Ascending aorta (tissue), 2 donors: ENCODE measurements around the gene TADA1. TPM values are rescaled to one million over a fixed set of nuclear protein-coding genes. Genes with fewer than 3 reads are reported as not detected.
A peak's percentile ranks its signal among the peaks of the same experiment; 100 is the strongest.

ENCODE experiments used
- DNase-seq, 2 donors: peaks; one replicate each; pipeline ENCODE4 v3.0.0-alpha.2; 2019; ENCODE audit warnings: low spot score in 2 of 2
- H3K27ac ChIP-seq, 2 donors: fragments of 200-600 bp; sonication (generic); one replicate each; pipeline ENCODE4 v1.5.1; 2016 to 2017; ENCODE audit warnings: mild to moderate bottlenecking in 1 of 2
- H3K27me3 ChIP-seq: fragments of 200-600 bp; sonication (generic); one replicate; pipeline ENCODE4 v1.5.1; 2017
- H3K36me3 ChIP-seq, 2 donors: fragments of 200-600 bp; sonication (generic); one replicate each; pipeline ENCODE4 v1.5.1; 2016
- H3K4me1 ChIP-seq, 2 donors: fragments of 200-600 bp; sonication (generic); one replicate each; pipeline ENCODE4 v1.5.1; 2016 to 2017; ENCODE audit warnings: mild to moderate bottlenecking in 1 of 2
- H3K4me3 ChIP-seq, 2 donors: fragments of 200-600 bp; sonication (generic); one replicate each; pipeline ENCODE4 v1.5.1; 2016 to 2017; ENCODE audit warnings: mild to moderate bottlenecking in 1 of 2
- H3K9me3 ChIP-seq, 2 donors: fragments of 200-600 bp; sonication (generic); one replicate each; pipeline ENCODE4 v1.5.1; 2016
- intact Hi-C: fragments of 100-400 bp; cut with DNase I; formaldehyde crosslinking; loops from one replicate; pipeline ENCODE4 v1.15.1; 2023
- total RNA-seq: library from RNA; depleted of rRNA; stranded (reverse); fragments of >200 nt; gene quantifications from one replicate; pipeline ENCODE4 v1.1.0, GENCODE V29; 2016
- TF ChIP-seq, protein P1 (sequence below), 3 experiments: fragments of 200-600 bp in 2 of 3; fragments of 450-650 bp in 1 of 3; sonication (generic) in 2 of 3; IDR thresholded peaks; one replicate each; pipeline ENCODE4 v1.5.1; 2016 to 2019; ENCODE audit warnings: antibody characterized with exemption in 3 of 3, mild to moderate bottlenecking in 1 of 3, moderate library complexity in 1 of 3

TADA1 gene
- total RNA-seq, 1 donor from 2014 or later: 12.8 TPM

DNA sequence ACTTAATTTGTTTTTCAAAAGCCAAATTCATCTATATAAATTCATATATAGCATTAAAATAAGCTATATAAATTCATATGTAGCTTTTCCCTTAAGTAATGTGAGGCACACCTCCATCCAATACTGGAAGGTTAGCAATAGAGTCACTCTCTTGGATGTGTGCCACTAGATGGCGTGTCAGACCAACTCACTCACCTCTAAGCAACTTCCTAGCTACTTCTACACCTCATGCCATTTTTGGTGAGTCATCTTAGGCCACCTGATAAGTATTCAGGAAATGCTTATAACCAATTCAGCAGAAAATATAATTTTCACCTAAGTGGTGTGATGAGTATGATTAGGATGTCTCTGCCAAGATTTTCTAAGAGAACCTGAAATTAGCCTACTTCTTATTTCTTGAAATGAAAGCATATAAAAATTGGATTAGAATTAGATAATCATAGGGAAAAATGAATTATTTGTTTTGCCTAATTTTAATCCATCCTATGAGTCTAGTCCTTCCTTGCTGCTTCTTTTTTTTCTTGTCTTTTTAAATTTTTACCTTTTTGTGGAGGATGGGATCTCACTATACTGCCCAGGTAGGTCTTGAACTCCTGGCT is 34.4 kb upstream of the TADA1 start:
- Histone ChIP-seq H3K9me3 (no peaks in the 10 kb centered on the region), H3K4me3 (no peak overlapping the region), H3K27ac (no peak overlapping the region), H3K36me3 (no peaks in the 10 kb centered on the region), H3K27me3 (no peaks in the 10 kb centered on the region), H3K4me1 (no peaks in the 10 kb centered on the region)
- intact Hi-C loops: loop anchor here (2.0 kb wide), 1 partner anchor 148 kb away; no protein-coding TSS in a partner anchor
- TF ChIP-seq, protein P1, sequence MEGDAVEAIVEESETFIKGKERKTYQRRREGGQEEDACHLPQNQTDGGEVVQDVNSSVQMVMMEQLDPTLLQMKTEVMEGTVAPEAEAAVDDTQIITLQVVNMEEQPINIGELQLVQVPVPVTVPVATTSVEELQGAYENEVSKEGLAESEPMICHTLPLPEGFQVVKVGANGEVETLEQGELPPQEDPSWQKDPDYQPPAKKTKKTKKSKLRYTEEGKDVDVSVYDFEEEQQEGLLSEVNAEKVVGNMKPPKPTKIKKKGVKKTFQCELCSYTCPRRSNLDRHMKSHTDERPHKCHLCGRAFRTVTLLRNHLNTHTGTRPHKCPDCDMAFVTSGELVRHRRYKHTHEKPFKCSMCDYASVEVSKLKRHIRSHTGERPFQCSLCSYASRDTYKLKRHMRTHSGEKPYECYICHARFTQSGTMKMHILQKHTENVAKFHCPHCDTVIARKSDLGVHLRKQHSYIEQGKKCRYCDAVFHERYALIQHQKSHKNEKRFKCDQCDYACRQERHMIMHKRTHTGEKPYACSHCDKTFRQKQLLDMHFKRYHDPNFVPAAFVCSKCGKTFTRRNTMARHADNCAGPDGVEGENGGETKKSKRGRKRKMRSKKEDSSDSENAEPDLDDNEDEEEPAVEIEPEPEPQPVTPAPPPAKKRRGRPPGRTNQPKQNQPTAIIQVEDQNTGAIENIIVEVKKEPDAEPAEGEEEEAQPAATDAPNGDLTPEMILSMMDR (IDR thresholded peaks at IDR 0.05): peak in 2 of 3 experiments; percentile 27 to 45
- DNase-seq: peak in 1 of 2 donors; percentile 70

DNA sequence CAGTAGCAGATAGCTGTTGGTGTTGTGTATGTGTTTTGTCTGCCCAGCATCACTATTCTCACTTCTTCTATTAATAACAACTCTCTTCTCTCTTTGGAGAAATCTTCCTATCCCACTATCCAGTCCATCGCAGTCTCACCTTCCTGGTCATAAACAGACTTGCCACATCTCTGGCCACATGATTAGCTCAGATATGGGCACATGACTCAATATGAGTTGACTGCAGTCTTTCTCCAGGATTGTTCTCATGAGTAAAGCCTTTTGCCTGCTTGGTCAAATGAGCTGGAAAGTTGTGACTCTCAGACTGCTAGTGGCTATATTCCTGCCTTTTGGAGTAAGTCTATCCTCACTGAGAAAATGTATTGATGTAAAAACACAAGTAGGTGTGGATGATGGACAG is 32.9 kb upstream of the TADA1 start:
- Histone ChIP-seq H3K27ac (no peak overlapping the region), H3K9me3 (no peaks in the 10 kb centered on the region), H3K4me3 (no peak overlapping the region), H3K4me1 (peaks cover 0 to 3% of the 10 kb centered on the region in 2 donors), H3K36me3 (no peaks in the 10 kb centered on the region), H3K27me3 (no peaks in the 10 kb centered on the region)
- intact Hi-C loops: no loop called here
- TF ChIP-seq, protein P1 (IDR thresholded peaks at IDR 0.05): no peak
- no peak for DNase-seq

DNA sequence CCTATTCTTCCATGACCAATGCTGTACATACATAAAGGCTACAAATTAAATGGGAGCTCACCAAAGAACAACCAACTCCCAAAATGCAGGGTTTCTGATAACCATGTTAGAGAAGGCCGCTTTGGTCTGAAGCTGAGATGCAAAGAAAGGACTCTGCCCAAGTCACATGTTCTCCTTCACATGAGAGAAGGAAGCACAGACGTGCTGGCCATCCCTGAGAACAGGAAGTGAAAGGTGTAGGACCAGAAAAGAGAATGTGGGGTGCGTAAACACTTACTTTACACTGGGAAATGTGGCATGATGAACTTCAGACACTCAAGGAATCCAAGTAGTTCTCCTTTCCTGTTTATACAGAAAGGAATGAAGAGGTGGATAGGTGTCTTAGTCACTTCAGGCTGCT is 31.7 kb upstream of the TADA1 start:
- Histone ChIP-seq H3K27me3 (no peaks in the 10 kb centered on the region), H3K9me3 (no peaks in the 10 kb centered on the region), H3K36me3 (no peaks in the 10 kb centered on the region), H3K4me3 (no peak overlapping the region), H3K27ac (no peak overlapping the region), H3K4me1 (peaks cover 0 to 3% of the 10 kb centered on the region in 2 donors)
- no peak for DNase-seq
- intact Hi-C loops: no loop called here
- TF ChIP-seq, protein P1 (IDR thresholded peaks at IDR 0.05): no peak

DNA sequence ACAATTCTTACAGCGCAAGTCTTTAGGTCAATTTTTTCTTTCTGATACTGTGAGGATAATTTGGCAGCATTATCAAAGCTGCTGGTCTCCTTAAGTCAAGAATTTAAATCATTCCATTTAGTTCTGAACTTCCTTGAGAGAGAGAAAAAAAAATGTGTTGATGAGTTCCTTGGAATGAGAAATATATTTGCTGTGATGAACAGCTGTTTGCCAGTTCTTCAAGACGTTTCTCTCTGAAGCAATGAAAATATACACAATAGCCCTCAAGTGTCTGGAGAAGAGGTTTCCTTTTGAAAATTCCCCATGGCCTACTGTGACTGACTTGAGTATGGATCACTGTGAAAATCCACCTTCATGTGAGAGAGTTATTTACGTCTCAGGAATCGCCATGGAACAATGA is 31.0 kb upstream of the TADA1 start:
- no peaks in the 10 kb centered on the region for H3K9me3 ChIP-seq
- peaks cover 0 to 3% of the 10 kb centered on the region in 2 donors for H3K4me1 ChIP-seq
- intact Hi-C loops: no loop called here
- no peak for DNase-seq
- no peak overlapping the region for H3K27ac ChIP-seq
- H3K4me3 ChIP-seq: no peak overlapping the region
- H3K36me3 ChIP-seq: no peaks in the 10 kb centered on the region
- TF ChIP-seq, protein P1 (IDR thresholded peaks at IDR 0.05): no peak
- no peaks in the 10 kb centered on the region for H3K27me3 ChIP-seq

DNA sequence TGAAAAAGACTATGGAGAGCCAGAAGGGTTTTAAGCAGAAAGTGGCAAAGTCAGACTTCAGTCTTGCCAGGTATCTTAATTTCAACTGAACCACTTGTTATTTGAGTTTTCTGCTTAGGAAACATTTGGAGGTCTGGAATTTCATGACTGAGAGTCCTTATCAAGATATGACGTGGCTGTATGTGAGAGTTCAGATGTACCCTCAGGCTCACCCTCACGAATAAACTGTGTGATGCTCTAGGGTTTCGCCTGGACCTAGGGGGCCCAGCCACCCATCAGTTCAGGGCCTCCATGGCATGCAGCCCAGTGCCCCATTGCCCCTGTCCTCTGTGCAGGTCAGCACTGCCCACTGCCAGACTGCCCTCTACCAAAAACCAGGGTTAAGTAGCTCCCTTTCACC is 30.6 kb upstream of the TADA1 start:
- Histone ChIP-seq H3K4me3 (no peak overlapping the region), H3K27me3 (no peaks in the 10 kb centered on the region), H3K4me1 (peaks cover 0 to 3% of the 10 kb centered on the region in 2 donors), H3K27ac (no peak overlapping the region), H3K36me3 (no peaks in the 10 kb centered on the region), H3K9me3 (no peaks in the 10 kb centered on the region)
- intact Hi-C loops: no loop called here
- no peak for DNase-seq
- TF ChIP-seq, protein P1 (IDR thresholded peaks at IDR 0.05): no peak

DNA sequence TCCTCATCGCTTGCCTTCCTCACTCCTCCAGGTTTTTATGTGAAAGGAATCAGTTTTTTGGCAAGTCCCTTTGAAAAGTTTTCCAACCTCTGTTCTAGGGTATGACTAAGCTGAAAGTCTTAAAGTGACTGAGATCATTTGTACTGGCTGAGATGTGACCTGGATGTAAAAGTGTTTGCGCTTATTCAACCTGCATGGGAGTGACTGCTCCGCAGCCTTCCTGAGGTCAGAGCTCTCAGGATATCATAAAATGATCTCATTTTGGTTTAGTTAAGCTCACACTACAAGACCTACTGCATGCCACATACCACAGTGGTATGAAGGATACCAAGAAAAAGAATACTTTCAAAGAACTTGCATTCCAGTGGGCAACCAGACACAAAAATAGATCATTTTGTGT is 29.8 kb upstream of the TADA1 start:
- no peaks in the 10 kb centered on the region for H3K27me3 ChIP-seq
- H3K4me1 ChIP-seq: peaks cover 0 to 3% of the 10 kb centered on the region in 2 donors
- H3K27ac ChIP-seq: peak overlapping the region; percentile 50 to 59
- TF ChIP-seq, protein P1 (IDR thresholded peaks at IDR 0.05): no peak
- H3K9me3 ChIP-seq: no peaks in the 10 kb centered on the region
- no peak for DNase-seq
- intact Hi-C loops: no loop called here
- no peaks in the 10 kb centered on the region for H3K36me3 ChIP-seq
- no peak overlapping the region for H3K4me3 ChIP-seq
